A673 (cell line): ENCODE measurements around the gene TRIM32. TPM values are rescaled to one million over a fixed set of nuclear protein-coding genes. Genes with fewer than 3 reads are reported as not detected.
"Not testable (repeated sequence)": the region's sequence is repeated elsewhere in the genome, so short reads cannot be mapped to it uniquely, and the experiment has no call there.

Experiments used
- BruUV-seq: library from RNA; stranded (reverse); fragments of 400-500 nt; replicated peaks from 2 replicates; lab custom pipeline; 2021; lab: Mats Ljungman, UMichigan
- CTCF ChIA-PET: fragments of 300-600 bp; sonication (Branson Sonifier 250); formaldehyde crosslinking; loops from one replicate; lab custom pipeline; 2022; ENCODE audit warnings: antibody characterized with exemption; lab: Charles Lee
- POLR2A ChIA-PET: fragments of 300-600 bp; sonication (Branson Sonifier 250); formaldehyde crosslinking; loops from one replicate; lab custom pipeline; 2022; ENCODE audit warnings: antibody characterized with exemption; ENCODE audit not compliant: low non-redundant PET; lab: Charles Lee
- DNase-seq: peaks from one replicate; pipeline ENCODE4 v3.0.0-alpha.2; 2015; ENCODE audit warnings: low spot score
- H3K27ac ChIP-seq: fragments of 200-600 bp; sonication (generic); 2 replicates; pipeline ENCODE4 v1.5.1; 2016; ENCODE audit warnings: mixed run types, low read depth, mild to moderate bottlenecking, mixed read lengths, antibody characterized with exemption, low read length; ENCODE audit not compliant: poor library complexity, severe bottlenecking
- H3K27me3 ChIP-seq: fragments of 200-600 bp; sonication (generic); replicated peaks from 2 replicates; pipeline ENCODE4 v1.6.1; 2017; ENCODE audit warnings: mixed run types, low read depth, mild to moderate bottlenecking, mixed read lengths, antibody characterized with exemption, low read length; ENCODE audit not compliant: insufficient read depth, poor library complexity
- H3K36me3 ChIP-seq: fragments of 200-600 bp; sonication (generic); 2 replicates; pipeline ENCODE4 v1.6.1; 2016; ENCODE audit warnings: mixed run types, mild to moderate bottlenecking, mixed read lengths, antibody characterized with exemption, low read length; ENCODE audit not compliant: insufficient read depth, poor library complexity, severe bottlenecking
- H3K4me1 ChIP-seq: fragments of 200-600 bp; sonication (generic); 2 replicates; pipeline ENCODE4 v1.6.1; 2017; ENCODE audit warnings: mixed run types, mild to moderate bottlenecking, mixed read lengths, antibody characterized with exemption, low read length; ENCODE audit not compliant: insufficient read depth, poor library complexity, severe bottlenecking
- H3K4me3 ChIP-seq: fragments of 200-600 bp; sonication (generic); 2 replicates; pipeline ENCODE4 v1.5.1; 2016; ENCODE audit warnings: low read depth, mixed run types, mild to moderate bottlenecking, mixed read lengths, low read length; ENCODE audit not compliant: poor library complexity, severe bottlenecking
- H3K9me3 ChIP-seq: fragments of 200-600 bp; sonication (generic); 2 replicates; pipeline ENCODE4 v1.6.1; 2016; ENCODE audit warnings: mixed run types, low read depth, mild to moderate bottlenecking, mixed read lengths, antibody characterized with exemption, low read length; ENCODE audit not compliant: poor library complexity, severe bottlenecking
- CTCF ChIP-seq: fragments of 300-800, 200-600 bp; sonication (generic); conservative IDR thresholded peaks from 2 replicates; pipeline ENCODE4 v1.5.1; 2017; ENCODE audit warnings: low read depth, mild to moderate bottlenecking, antibody characterized with exemption, low read length, moderate library complexity, mixed read lengths
- EZH2 ChIP-seq: fragments of 200-600 bp; sonication (generic); IDR thresholded peaks from 2 replicates; pipeline ENCODE4 v1.6.1; 2017; ENCODE audit warnings: borderline replicate concordance, low read depth, mild to moderate bottlenecking, mixed read lengths, antibody characterized with exemption, low read length; ENCODE audit not compliant: poor library complexity, severe bottlenecking
- intact Hi-C: fragments of 100-400 bp; cut with micrococcal nuclease; formaldehyde crosslinking; loops from one replicate; pipeline ENCODE4 v1.10.0; 2022; ENCODE audit not compliant: unreplicated experiment
- total RNA-seq: library from RNA; stranded (reverse); gene quantifications from 2 replicates; pipeline ENCODE4 v1.2.3, GENCODE V29; 2021

The TRIM32 gene
- total RNA-seq, 1 experiment from 2014 or later = 28.9 TPM

GRCh38 chr9:116687754-116688135, 640 bp downstream of the TRIM32 start:
- H3K9me3 ChIP-seq = peaks cover 4% of the 10 kb centered on the region
- no peaks in the 10 kb centered on the region for H3K36me3 ChIP-seq
- POLR2A ChIA-PET = no interaction called here
- no peaks in the 10 kb centered on the region for H3K27me3 ChIP-seq
- peak; percentile 10 for DNase-seq
- CTCF ChIA-PET = no interaction called here
- peak overlapping the region; percentile 73 for H3K4me3 ChIP-seq
- intact Hi-C loops = no loop called here
- H3K4me1 ChIP-seq = peaks cover 11% of the 10 kb centered on the region
- no TSS peak for BruUV-seq
- TF ChIP-seq CTCF (no peak), EZH2 (no peak)
- peak overlapping the region; percentile 71 for H3K27ac ChIP-seq

- BruUV-seq = no TSS peak
- no peaks in the 10 kb centered on the region for H3K9me3 ChIP-seq
- ChIA-PET CTCF (no interaction called here), POLR2A (no interaction called here)
- DNase-seq = no peak
- H3K36me3 ChIP-seq = no peaks in the 10 kb centered on the region
- H3K4me1 ChIP-seq = peaks cover 11% of the 10 kb centered on the region
- H3K4me3 ChIP-seq = peak overlapping the region; percentile 73
- no peaks in the 10 kb centered on the region for H3K27me3 ChIP-seq
- no peak for TF ChIP-seq CTCF
- TF ChIP-seq EZH2 = no peak
- intact Hi-C loops = no loop called here
- no peak overlapping the region for H3K27ac ChIP-seq
These were observed 1.8 kb downstream of the TRIM32 start for GRCh38 chr9:116688806-116689485.

GRCh38 chr9:116689486-116690032, 2.5 kb downstream of the TRIM32 start:
- Histone ChIP-seq H3K36me3 (no peaks in the 10 kb centered on the region), H3K27me3 (no peaks in the 10 kb centered on the region), H3K4me1 (peaks cover 11% of the 10 kb centered on the region), H3K9me3 (no peaks in the 10 kb centered on the region), H3K27ac (no peak overlapping the region), H3K4me3 (no peak overlapping the region)
- TF ChIP-seq CTCF = no peak
- TF ChIP-seq EZH2 = no peak
- ChIA-PET POLR2A (no interaction called here), CTCF (no interaction called here)
- DNase-seq = no peak
- BruUV-seq = no TSS peak
- intact Hi-C loops = no loop called here

DNA sequence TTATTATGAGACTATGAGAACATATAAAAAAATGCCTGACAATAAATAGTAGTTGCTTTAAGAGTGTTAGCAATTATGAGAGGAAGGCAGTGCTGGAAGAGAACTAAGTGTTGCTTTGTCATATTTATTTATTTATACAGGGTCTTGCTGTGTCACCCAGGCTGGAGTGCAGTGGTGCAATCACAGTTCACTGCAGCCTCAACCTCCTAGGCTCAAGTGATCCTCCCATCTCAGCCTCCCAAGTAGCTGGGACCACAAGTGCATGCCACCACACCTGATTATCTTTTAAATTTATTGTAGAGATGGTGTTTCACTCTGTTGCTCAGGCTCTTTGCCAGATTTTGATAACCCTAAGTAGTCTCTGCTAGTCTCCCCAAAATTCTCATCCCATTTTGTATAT, 3.7 kb downstream of the TRIM32 start:
- H3K36me3 ChIP-seq, H3K9me3 ChIP-seq, H3K27ac ChIP-seq, CTCF ChIA-PET, DNase-seq, intact Hi-C loops, BruUV-seq, H3K4me3 ChIP-seq, H3K27me3 ChIP-seq, POLR2A ChIA-PET: not testable (repeated sequence)
- peaks cover 16% of the 10 kb centered on the region for H3K4me1 ChIP-seq
